ENCODE data around the gene MYH10.

The MYH10 gene

GRCh38 chr17:8629371-8630226 lies 926 bp downstream of the MYH10 start:
- no CpG with 5 or more reads among the region's 76 CpGs for WGBS (ENCODE audit: insufficient coverage, insufficient read length)
- H3K27ac ChIP-seq (ENCODE audit: low read length) = no peak overlapping the region
- DNase-seq (ENCODE audit: low read depth, low spot score) = no peak

GRCh38 chr17:8628609-8629169 lies 1.8 kb downstream of the MYH10 start:
- Histone ChIP-seq H3K9me3 (ENCODE audit: control insufficient read depth, insufficient read depth, low read length) (no peaks in the 10 kb centered on the region), H3K36me3 (ENCODE audit: control insufficient read depth, insufficient read depth, low read length) (no peaks in the 10 kb centered on the region), H3K27me3 (ENCODE audit: control insufficient read depth, insufficient read depth, low read length) (no peaks in the 10 kb centered on the region), H3K27ac (ENCODE audit: low read length) (no peak overlapping the region), H3K4me3 (ENCODE audit: low read length) (peak overlapping the region; percentile 19; the same call in 1 of the 2 replicates), H3K4me1 (ENCODE audit: control insufficient read depth, insufficient read depth, low read length) (peaks cover 6% of the 10 kb centered on the region; the same call in 1 of the 2 replicates)
- DNase-seq (ENCODE audit: low read depth, low spot score) = no peak
- no CpG with 5 or more reads among the region's 8 CpGs for WGBS (ENCODE audit: insufficient coverage, insufficient read length)

More at GRCh38 chr17:8629371-8630226, 926 bp downstream of the MYH10 start:
- Histone ChIP-seq H3K27me3 (ENCODE audit: control insufficient read depth, insufficient read depth, low read length) (no peaks in the 10 kb centered on the region), H3K4me1 (ENCODE audit: control insufficient read depth, insufficient read depth, low read length) (peaks cover 3% of the 10 kb centered on the region; the same call in 1 of the 2 replicates), H3K36me3 (ENCODE audit: control insufficient read depth, insufficient read depth, low read length) (no peaks in the 10 kb centered on the region), H3K9me3 (ENCODE audit: control insufficient read depth, insufficient read depth, low read length) (no peaks in the 10 kb centered on the region), H3K4me3 (ENCODE audit: low read length) (peak overlapping the region; percentile 94)

- Histone ChIP-seq H3K4me1 (ENCODE audit: control insufficient read depth, insufficient read depth, low read length) (peaks cover 6% of the 10 kb centered on the region; the same call in 1 of the 2 replicates), H3K9me3 (ENCODE audit: control insufficient read depth, insufficient read depth, low read length) (no peaks in the 10 kb centered on the region), H3K36me3 (ENCODE audit: control insufficient read depth, insufficient read depth, low read length) (no peaks in the 10 kb centered on the region), H3K27me3 (ENCODE audit: control insufficient read depth, insufficient read depth, low read length) (no peaks in the 10 kb centered on the region), H3K27ac (ENCODE audit: low read length) (no peak overlapping the region), H3K4me3 (ENCODE audit: low read length) (no peak overlapping the region)
- no peak for DNase-seq (ENCODE audit: low read depth, low spot score)
- WGBS (ENCODE audit: insufficient coverage, insufficient read length) = no CpG with 5 or more reads among the region's 2 CpGs
These were observed 2.4 kb downstream of the MYH10 start for GRCh38 chr17:8628172-8628571.

GRCh38 chr17:8623591-8623990 lies 6.9 kb downstream of the MYH10 start:
- DNase-seq (ENCODE audit: low read depth, low spot score) = no peak
- Histone ChIP-seq H3K36me3 (ENCODE audit: control insufficient read depth, insufficient read depth, low read length) (peaks cover 11% of the 10 kb centered on the region; the same call in 1 of the 2 replicates), H3K4me1 (ENCODE audit: control insufficient read depth, insufficient read depth, low read length) (peaks cover 5% of the 10 kb centered on the region; the same call in 1 of the 2 replicates), H3K27me3 (ENCODE audit: control insufficient read depth, insufficient read depth, low read length) (no peaks in the 10 kb centered on the region), H3K27ac (ENCODE audit: low read length) (no peak overlapping the region), H3K9me3 (ENCODE audit: control insufficient read depth, insufficient read depth, low read length) (no peaks in the 10 kb centered on the region), H3K4me3 (ENCODE audit: low read length) (no peak overlapping the region)
- WGBS (ENCODE audit: insufficient coverage, insufficient read length) = no CpG with 5 or more reads among the region's 2 CpGs

GRCh38 chr17:8622191-8622590 lies 8.3 kb downstream of the MYH10 start:
- no CpG with 5 or more reads among the region's 4 CpGs for WGBS (ENCODE audit: insufficient coverage, insufficient read length)
- no peaks in the 10 kb centered on the region for H3K27me3 ChIP-seq (ENCODE audit: control insufficient read depth, insufficient read depth, low read length)
- H3K9me3 ChIP-seq (ENCODE audit: control insufficient read depth, insufficient read depth, low read length) = no peaks in the 10 kb centered on the region
- H3K27ac ChIP-seq (ENCODE audit: low read length) = no peak overlapping the region
- peaks cover 3% of the 10 kb centered on the region; the same call in 1 of the 2 replicates for H3K4me1 ChIP-seq (ENCODE audit: control insufficient read depth, insufficient read depth, low read length)
- no peak overlapping the region for H3K4me3 ChIP-seq (ENCODE audit: low read length)
- H3K36me3 ChIP-seq (ENCODE audit: control insufficient read depth, insufficient read depth, low read length) = peaks cover 11% of the 10 kb centered on the region; the same call in 1 of the 2 replicates
- DNase-seq (ENCODE audit: low read depth, low spot score) = no peak

- H3K36me3 ChIP-seq (ENCODE audit: control insufficient read depth, insufficient read depth, low read length) = peaks cover 11% of the 10 kb centered on the region; the same call in 1 of the 2 replicates
- DNase-seq (ENCODE audit: low read depth, low spot score) = no peak
- H3K9me3 ChIP-seq (ENCODE audit: control insufficient read depth, insufficient read depth, low read length) = no peaks in the 10 kb centered on the region
- H3K4me3 ChIP-seq (ENCODE audit: low read length) = no peak overlapping the region
- peaks cover 3% of the 10 kb centered on the region; the same call in 1 of the 2 replicates for H3K4me1 ChIP-seq (ENCODE audit: control insufficient read depth, insufficient read depth, low read length)
- H3K27ac ChIP-seq (ENCODE audit: low read length) = no peak overlapping the region
- WGBS (ENCODE audit: insufficient coverage, insufficient read length) = no CpG with 5 or more reads among the region's 3 CpGs
- H3K27me3 ChIP-seq (ENCODE audit: control insufficient read depth, insufficient read depth, low read length) = no peaks in the 10 kb centered on the region
These were observed 8.9 kb downstream of the MYH10 start for GRCh38 chr17:8621585-8621984.

- Histone ChIP-seq H3K27ac (ENCODE audit: low read length) (no peak overlapping the region), H3K4me1 (ENCODE audit: control insufficient read depth, insufficient read depth, low read length) (peaks cover 3% of the 10 kb centered on the region; the same call in 1 of the 2 replicates), H3K4me3 (ENCODE audit: low read length) (no peak overlapping the region), H3K27me3 (ENCODE audit: control insufficient read depth, insufficient read depth, low read length) (no peaks in the 10 kb centered on the region), H3K36me3 (ENCODE audit: control insufficient read depth, insufficient read depth, low read length) (peaks cover 11% of the 10 kb centered on the region; the same call in 1 of the 2 replicates), H3K9me3 (ENCODE audit: control insufficient read depth, insufficient read depth, low read length) (no peaks in the 10 kb centered on the region)
- DNase-seq (ENCODE audit: low read depth, low spot score) = no peak
- WGBS (ENCODE audit: insufficient coverage, insufficient read length) = no CpG with 5 or more reads among the region's 6 CpGs
These were observed 11.2 kb downstream of the MYH10 start for GRCh38 chr17:8619294-8619693.

- peaks cover 11% of the 10 kb centered on the region; the same call in 1 of the 2 replicates for H3K36me3 ChIP-seq (ENCODE audit: control insufficient read depth, insufficient read depth, low read length)
- peaks cover 1% of the 10 kb centered on the region; the same call in 1 of the 2 replicates for H3K4me1 ChIP-seq (ENCODE audit: control insufficient read depth, insufficient read depth, low read length)
- no peak overlapping the region for H3K4me3 ChIP-seq (ENCODE audit: low read length)
- no peaks in the 10 kb centered on the region for H3K27me3 ChIP-seq (ENCODE audit: control insufficient read depth, insufficient read depth, low read length)
- no peak overlapping the region for H3K27ac ChIP-seq (ENCODE audit: low read length)
- H3K9me3 ChIP-seq (ENCODE audit: control insufficient read depth, insufficient read depth, low read length) = no peaks in the 10 kb centered on the region
- no CpG with 5 or more reads among the region's 3 CpGs for WGBS (ENCODE audit: insufficient coverage, insufficient read length)
- DNase-seq (ENCODE audit: low read depth, low spot score) = no peak
These were observed 11.7 kb downstream of the MYH10 start for GRCh38 chr17:8618825-8619224.

- DNase-seq (ENCODE audit: low read depth, low spot score) = no peak
- Histone ChIP-seq H3K4me1 (ENCODE audit: control insufficient read depth, insufficient read depth, low read length) (0 out of 2 replicates have a peak, but pooled peaks cover 1% of the 10 kb centered on the region), H3K27ac (ENCODE audit: low read length) (no peak overlapping the region), H3K4me3 (ENCODE audit: low read length) (no peak overlapping the region), H3K36me3 (ENCODE audit: control insufficient read depth, insufficient read depth, low read length) (no peaks in the 10 kb centered on the region; the same call in 1 of the 2 replicates), H3K9me3 (ENCODE audit: control insufficient read depth, insufficient read depth, low read length) (no peaks in the 10 kb centered on the region), H3K27me3 (ENCODE audit: control insufficient read depth, insufficient read depth, low read length) (no peaks in the 10 kb centered on the region)
- no CpG with 5 or more reads among the region's 2 CpGs for WGBS (ENCODE audit: insufficient coverage, insufficient read length)
These were observed 15.5 kb downstream of the MYH10 start for GRCh38 chr17:8614988-8615387.

GRCh38 chr17:8611619-8612298 lies 18.8 kb downstream of the MYH10 start:
- WGBS (ENCODE audit: insufficient coverage, insufficient read length) = no CpG with 5 or more reads among the region's 8 CpGs
- DNase-seq (ENCODE audit: low read depth, low spot score) = no peak
- H3K36me3 ChIP-seq (ENCODE audit: control insufficient read depth, insufficient read depth, low read length) = no peaks in the 10 kb centered on the region
- 0 out of 2 replicates have a peak, but pooled peaks cover 1% of the 10 kb centered on the region for H3K4me1 ChIP-seq (ENCODE audit: control insufficient read depth, insufficient read depth, low read length)
- H3K9me3 ChIP-seq (ENCODE audit: control insufficient read depth, insufficient read depth, low read length) = no peaks in the 10 kb centered on the region
- H3K27me3 ChIP-seq (ENCODE audit: control insufficient read depth, insufficient read depth, low read length) = no peaks in the 10 kb centered on the region
- no peak overlapping the region for H3K4me3 ChIP-seq (ENCODE audit: low read length)
- no peak overlapping the region for H3K27ac ChIP-seq (ENCODE audit: low read length)
